Activated naive CD8-positive, alpha-beta T cell treated with anti-CD3 and anti-CD28 coated beads, Interleukin-2, amount 50 U/mL, for 24 hours (primary cell): ENCODE data around the gene LONRF2.
"Not testable (repeated sequence)": the region's sequence is repeated elsewhere in the genome, so short reads cannot be mapped to it uniquely, and the experiment has no call there.

Source experiments
- ATAC-seq: fragments of 150-1000 bp; cut with Tn5 transposase; one replicate; pipeline ENCODE4 v1.10.0; 2021
- DNase-seq: peaks from one replicate; pipeline ENCODE4 v3.0.0; 2021
- H3K27ac Mint-ChIP-seq: one replicate; pipeline ENCODE4 v1.8.0; 2021; ENCODE audit warnings: mild to moderate bottlenecking, mixed read lengths
- H3K27me3 Mint-ChIP-seq: one replicate; pipeline ENCODE4 v1.8.0; 2021; ENCODE audit warnings: mixed read lengths
- H3K36me3 Mint-ChIP-seq: one replicate; pipeline ENCODE4 v1.8.0; 2021; ENCODE audit warnings: low read depth, mixed read lengths
- H3K4me1 Mint-ChIP-seq: one replicate; pipeline ENCODE4 v1.8.0; 2021; ENCODE audit warnings: mixed read lengths
- H3K4me3 Mint-ChIP-seq: one replicate; pipeline ENCODE4 v1.8.0; 2021; ENCODE audit warnings: mild to moderate bottlenecking, moderate library complexity, mixed read lengths
- H3K9me3 Mint-ChIP-seq: one replicate; pipeline ENCODE4 v1.8.0; 2021; ENCODE audit warnings: mixed read lengths

The LONRF2 gene

DNA sequence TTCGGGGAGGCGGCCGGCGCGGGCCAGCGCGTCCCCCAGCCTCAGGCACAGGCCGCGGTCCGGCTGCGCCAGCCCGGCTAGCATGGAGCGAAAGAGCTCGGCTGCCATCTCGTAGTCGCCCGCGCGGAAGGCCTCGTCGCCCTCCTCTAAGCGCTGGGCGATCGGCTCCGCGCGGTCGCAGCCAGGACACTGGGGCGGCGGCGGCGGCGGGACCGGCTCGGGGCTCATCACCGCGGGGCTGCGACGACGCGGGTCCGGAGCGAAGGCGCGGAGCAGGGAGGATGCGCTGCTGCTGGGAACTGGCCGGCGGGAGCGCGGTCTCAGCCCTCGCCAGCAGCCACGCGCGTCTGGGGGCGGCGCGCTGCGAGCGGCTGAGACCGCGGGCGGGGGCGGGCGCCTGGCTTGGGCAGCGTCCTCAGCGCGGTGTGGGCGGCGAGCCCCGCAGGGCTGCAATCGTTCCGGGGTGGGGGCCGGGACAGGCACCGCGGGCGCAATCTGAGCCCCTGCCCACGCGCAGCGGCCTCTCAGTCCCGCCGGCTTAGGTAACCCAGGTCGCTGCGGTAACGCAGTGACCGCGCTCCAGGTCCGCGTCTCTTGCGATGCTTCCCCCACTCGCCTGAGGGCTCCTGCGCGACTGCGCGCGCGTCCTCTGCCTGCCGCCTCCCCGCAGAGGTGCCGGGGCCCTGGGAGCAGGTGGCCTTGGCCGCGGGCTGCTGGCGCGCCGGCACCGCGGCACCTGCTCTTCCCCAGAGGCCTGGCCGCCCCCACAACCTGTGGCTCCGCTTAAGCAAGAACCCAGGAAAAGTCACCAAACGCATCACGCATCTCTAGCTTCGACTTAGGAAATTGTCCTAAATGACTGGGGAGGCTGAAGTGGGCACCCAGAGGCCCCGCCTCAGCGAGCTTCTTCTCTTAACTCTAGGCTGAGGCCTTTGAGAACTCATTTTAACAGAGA, at the start of gene LONRF2:
TSS of gene LONRF2 (minus strand) at position 636 of the 955 bp plus-strand sequence. CDS start at position 228, 408 bp downstream.
- Mint-ChIP-seq H3K27ac (no peak within 1 kb of the TSS), H3K36me3 (peaks cover 9% of the 10 kb centered on the region), H3K27me3 (peaks cover 64% of the 10 kb centered on the region), H3K9me3 (peaks cover 17% of the 10 kb centered on the region), H3K4me3 (peak within 1 kb of the TSS; percentile 29), H3K4me1 (peaks cover 4% of the 10 kb centered on the region)
- DNase-seq: peak; percentile 8
- peak; percentile 24 for ATAC-seq

DNA sequence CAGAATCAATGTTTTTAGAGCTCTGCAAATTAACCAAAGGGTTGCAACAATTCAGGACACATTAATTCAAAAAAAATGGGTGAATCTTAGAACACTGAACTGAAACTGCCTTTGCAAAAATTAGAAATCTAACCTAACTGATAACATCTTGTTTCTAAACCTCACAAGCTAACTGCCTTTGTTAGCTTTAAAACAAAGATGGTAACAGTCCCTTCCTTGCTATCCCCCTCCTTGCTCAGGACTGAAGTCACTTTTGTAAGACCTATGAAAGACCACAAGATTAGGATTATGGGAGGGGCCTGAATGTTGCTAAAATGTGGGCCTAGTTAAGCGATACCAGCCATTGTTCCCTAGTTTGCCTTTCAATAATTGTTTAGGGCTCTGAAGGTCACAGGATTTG, 44.9 kb upstream of the LONRF2 start:
- Mint-ChIP-seq H3K36me3 (peaks cover 12% of the 10 kb centered on the region), H3K9me3 (peaks cover 37% of the 10 kb centered on the region), H3K4me1 (no peaks in the 10 kb centered on the region), H3K27ac (no peak overlapping the region), H3K27me3 (peaks cover 21% of the 10 kb centered on the region), H3K4me3 (no peak overlapping the region)
- ATAC-seq: no peak
- DNase-seq: no peak

DNA sequence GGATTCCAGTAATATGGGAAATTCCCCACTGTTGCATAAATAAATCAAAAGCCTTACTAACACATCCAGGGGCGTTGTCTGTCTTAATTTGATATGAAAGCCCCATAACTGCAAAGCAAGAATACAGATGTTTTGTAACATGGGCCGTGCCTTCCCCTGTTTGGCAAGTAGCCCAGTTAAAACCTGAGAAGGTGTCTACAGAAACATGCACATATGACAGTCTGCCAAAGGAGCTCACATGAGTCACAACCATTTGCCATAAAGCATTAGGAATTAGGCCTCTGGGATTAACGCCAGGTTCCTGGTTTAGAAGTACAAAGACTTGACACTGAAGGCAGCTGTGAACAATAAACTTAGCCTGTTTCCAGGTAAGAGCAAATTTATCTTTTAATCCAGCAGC, 43.1 kb upstream of the LONRF2 start:
- H3K4me1 Mint-ChIP-seq: no peaks in the 10 kb centered on the region
- ATAC-seq (no peak), DNase-seq (no peak)
- no peak overlapping the region for H3K27ac Mint-ChIP-seq
- H3K36me3 Mint-ChIP-seq: peaks cover 9% of the 10 kb centered on the region
- H3K27me3 Mint-ChIP-seq: peaks cover 20% of the 10 kb centered on the region
- peaks cover 27% of the 10 kb centered on the region for H3K9me3 Mint-ChIP-seq
- H3K4me3 Mint-ChIP-seq: no peak overlapping the region

DNA sequence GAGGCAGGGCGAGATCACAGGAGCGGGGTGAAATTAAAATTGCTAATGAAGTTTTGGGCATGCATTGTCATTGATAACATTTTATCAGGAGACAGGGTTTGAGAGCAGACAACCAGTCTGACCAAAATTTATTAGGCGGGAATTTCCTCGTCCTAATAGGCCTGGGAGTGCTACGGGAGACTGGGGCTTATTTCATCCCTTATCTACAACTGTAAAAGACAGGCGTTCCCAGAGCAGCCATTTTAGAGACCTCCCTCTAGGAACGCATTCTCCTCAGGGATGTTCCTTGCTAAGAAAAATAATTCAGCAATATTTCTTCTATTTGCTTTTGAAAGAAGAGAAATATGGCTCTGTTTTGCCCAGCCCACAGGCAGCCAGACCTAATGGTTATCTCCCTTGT, 40.0 kb upstream of the LONRF2 start:
- not testable (repeated sequence) for H3K36me3 Mint-ChIP-seq, ATAC-seq, H3K27me3 Mint-ChIP-seq, H3K27ac Mint-ChIP-seq, H3K4me3 Mint-ChIP-seq, DNase-seq, H3K4me1 Mint-ChIP-seq
- peaks cover 12% of the 10 kb centered on the region for H3K9me3 Mint-ChIP-seq

DNA sequence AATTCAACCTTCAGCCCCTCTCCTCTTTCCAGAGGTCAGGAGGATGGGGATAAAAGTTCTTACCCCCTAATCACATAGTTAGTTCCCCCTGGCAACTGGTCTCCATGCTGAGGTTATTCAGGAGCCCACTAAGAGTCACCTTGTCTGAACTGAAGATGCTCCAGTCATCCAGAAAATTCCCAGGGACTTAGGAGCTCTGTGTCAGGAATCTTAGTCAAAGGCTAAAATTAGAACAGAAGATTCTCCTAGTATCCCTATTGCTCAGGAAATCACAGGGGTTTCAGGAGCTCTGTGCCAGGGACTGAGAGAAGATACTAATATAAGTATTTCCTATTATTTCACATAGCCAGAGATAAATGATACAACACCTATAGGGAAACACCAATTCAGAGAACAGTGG, 37.3 kb upstream of the LONRF2 start:
- H3K36me3 Mint-ChIP-seq: no peaks in the 10 kb centered on the region
- ATAC-seq (no peak), DNase-seq (no peak)
- peaks cover 12% of the 10 kb centered on the region for H3K9me3 Mint-ChIP-seq
- peaks cover 9% of the 10 kb centered on the region for H3K27me3 Mint-ChIP-seq
- no peak overlapping the region for H3K4me3 Mint-ChIP-seq
- H3K4me1 Mint-ChIP-seq: no peaks in the 10 kb centered on the region
- H3K27ac Mint-ChIP-seq: no peak overlapping the region

DNA sequence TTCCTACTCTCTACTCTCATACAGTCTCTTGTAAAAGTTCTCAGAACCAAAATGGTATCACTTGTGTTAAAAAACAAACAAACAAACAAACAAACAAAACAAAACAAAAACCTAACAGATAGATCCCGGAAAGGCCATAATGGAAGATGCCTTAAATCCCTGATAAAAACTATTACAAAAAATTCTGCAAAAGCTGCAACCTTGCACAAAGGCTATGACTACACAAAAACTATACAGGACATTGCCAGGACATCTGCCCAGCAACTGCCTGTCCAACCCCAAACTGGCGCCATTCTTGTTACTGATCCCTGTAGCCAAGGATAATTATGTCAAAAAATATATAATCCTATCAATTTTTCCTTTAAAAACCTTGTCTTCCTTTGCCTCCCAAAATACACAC, 36.3 kb upstream of the LONRF2 start:
- Mint-ChIP-seq H3K4me1 (no peaks in the 10 kb centered on the region), H3K4me3 (no peak overlapping the region), H3K9me3 (peaks cover 12% of the 10 kb centered on the region), H3K27me3 (peaks cover 12% of the 10 kb centered on the region), H3K36me3 (no peaks in the 10 kb centered on the region), H3K27ac (no peak overlapping the region)
- DNase-seq (no peak), ATAC-seq (no peak)

DNA sequence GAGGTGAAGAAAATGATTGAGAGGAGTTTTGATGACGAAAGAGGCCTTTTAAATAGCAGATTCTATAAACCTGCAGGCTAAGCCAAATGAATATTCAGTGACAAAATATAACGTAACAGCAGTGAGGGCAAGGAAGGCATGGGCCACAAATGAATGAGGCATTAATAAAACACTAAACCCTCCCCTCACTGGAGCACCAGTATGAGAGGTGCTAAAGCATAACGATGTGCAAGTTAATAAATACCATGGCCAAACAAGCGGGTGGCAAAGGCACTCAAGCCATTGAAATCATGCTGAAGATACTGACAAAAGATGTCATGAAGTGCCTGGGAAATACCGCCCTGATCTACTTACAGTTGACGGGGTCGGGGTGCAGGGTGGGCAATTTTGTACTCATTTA, 30.2 kb upstream of the LONRF2 start:
- H3K27ac Mint-ChIP-seq: no peak overlapping the region
- no peak overlapping the region for H3K4me3 Mint-ChIP-seq
- no peaks in the 10 kb centered on the region for H3K4me1 Mint-ChIP-seq
- no peak for DNase-seq
- peaks cover 23% of the 10 kb centered on the region for H3K27me3 Mint-ChIP-seq
- no peaks in the 10 kb centered on the region for H3K36me3 Mint-ChIP-seq
- no peaks in the 10 kb centered on the region for H3K9me3 Mint-ChIP-seq
- no peak for ATAC-seq

DNA sequence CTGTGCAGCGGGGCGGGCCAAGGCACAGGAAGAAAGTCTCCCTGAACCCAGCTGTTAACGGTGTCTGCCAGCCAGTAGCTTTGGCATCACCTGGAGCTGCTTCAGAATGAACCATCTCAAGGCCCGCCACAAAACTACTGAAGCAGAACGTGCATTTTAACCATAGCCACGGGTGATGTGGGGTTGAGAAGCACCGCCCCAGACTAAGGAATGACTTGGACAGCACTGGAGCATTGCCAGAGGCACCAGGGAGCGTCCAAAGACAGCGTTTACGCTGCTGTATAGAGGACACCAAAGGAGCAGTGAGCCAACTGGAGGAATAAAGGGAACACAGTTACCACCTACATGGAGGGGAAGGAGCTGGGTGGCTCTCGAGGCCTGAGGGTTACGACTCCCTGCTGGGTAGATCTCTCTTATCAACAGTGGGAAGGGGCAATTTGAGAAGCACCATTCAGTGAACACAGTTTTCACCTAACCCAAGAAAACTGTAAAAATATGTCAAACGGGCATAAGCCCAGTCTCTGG, 28.4 kb upstream of the LONRF2 start:
- Mint-ChIP-seq H3K4me3 (no peak overlapping the region), H3K36me3 (no peaks in the 10 kb centered on the region), H3K4me1 (no peaks in the 10 kb centered on the region), H3K27ac (no peak overlapping the region), H3K9me3 (no peaks in the 10 kb centered on the region), H3K27me3 (peaks cover 19% of the 10 kb centered on the region)
- DNase-seq (no peak), ATAC-seq (no peak)

DNA sequence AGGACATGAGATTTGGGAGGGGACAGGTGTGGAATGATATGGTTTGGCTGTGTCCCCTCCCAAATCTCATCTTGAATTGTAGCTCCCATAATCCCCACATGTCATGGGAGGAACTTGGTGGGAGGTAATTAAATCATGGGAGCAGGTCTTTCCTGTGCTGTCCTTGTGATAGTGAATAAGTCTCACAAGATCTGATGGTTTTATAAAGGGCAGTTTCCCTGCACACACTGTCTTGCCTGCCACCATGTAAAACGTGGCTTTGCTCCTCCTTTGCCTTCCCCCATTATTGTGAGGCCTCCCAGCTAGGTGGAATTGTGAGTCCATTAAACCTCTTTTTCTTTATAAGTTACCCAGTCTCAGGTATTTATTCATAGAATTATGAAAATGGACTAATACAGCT, 22.8 kb upstream of the LONRF2 start:
- H3K4me3 Mint-ChIP-seq, DNase-seq, H3K36me3 Mint-ChIP-seq, H3K27ac Mint-ChIP-seq, H3K4me1 Mint-ChIP-seq, H3K9me3 Mint-ChIP-seq, ATAC-seq: not testable (repeated sequence)
- H3K27me3 Mint-ChIP-seq: peaks cover 15% of the 10 kb centered on the region

DNA sequence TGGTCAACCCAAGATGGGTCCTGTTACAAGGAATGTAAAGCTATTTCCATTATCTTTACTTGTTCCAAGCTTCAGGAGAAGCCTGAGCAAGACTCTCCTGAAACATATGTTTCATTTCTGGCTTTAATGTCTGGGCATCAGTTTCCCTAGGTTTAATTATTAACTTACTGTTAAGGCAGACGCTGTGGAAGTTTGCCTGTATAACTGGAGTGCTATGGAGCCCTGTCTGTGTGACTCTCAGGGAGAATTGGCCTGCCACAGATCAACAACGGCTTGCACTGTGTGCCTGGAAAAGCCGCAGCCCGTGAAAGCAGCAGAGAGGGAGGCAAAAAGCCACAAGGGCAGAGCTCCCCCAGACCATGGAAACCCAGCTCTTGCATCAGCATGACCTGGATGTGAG, 22.1 kb upstream of the LONRF2 start:
- no peaks in the 10 kb centered on the region for H3K9me3 Mint-ChIP-seq
- peaks cover 15% of the 10 kb centered on the region for H3K27me3 Mint-ChIP-seq
- H3K4me1 Mint-ChIP-seq: no peaks in the 10 kb centered on the region
- no peak overlapping the region for H3K4me3 Mint-ChIP-seq
- H3K27ac Mint-ChIP-seq: no peak overlapping the region
- no peaks in the 10 kb centered on the region for H3K36me3 Mint-ChIP-seq
- no peak for ATAC-seq
- no peak for DNase-seq

DNA sequence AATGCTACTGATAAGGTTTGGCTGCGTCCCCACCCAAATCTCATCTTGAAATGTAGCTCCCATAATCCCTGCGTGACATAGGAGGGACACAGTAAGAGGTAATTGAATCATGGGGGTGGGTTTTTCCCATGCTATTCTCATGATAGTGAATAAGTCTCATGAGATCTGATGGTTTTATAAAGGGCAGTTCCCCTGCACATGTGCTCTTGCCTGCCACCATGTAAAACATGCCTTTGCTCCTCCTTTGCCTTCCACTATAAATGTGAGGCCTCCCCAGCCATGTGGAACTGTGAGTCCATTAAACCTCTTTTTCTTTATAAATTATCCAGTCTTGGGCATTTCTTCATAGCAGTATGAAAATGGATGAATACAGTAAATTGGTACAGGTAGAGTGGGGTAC, 20.2 kb upstream of the LONRF2 start:
- ATAC-seq, H3K4me1 Mint-ChIP-seq, H3K27ac Mint-ChIP-seq, H3K4me3 Mint-ChIP-seq, DNase-seq, H3K36me3 Mint-ChIP-seq, H3K9me3 Mint-ChIP-seq: not testable (repeated sequence)
- peaks cover 16% of the 10 kb centered on the region for H3K27me3 Mint-ChIP-seq

DNA sequence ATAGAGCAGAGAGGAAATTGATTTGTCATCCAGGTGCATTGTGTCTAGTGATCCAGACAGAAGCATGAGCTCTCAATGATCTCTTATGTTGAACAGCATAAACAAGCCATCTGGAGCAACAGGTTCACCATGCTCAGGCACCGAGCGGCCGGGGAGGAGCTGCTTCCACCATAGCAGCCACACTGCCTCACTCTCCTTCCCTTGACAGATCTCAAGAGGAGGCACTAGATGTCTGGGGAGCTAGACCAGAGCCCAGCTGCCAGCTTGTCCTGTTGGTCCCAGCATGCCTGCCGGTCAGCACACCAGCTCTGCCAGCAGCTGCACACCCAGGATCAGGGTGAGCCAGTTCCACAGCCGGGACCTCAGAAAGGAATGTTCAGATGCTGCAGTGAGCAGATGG, 17.5 kb upstream of the LONRF2 start:
- Mint-ChIP-seq H3K27ac (no peak overlapping the region), H3K9me3 (no peaks in the 10 kb centered on the region), H3K27me3 (peaks cover 14% of the 10 kb centered on the region), H3K36me3 (no peaks in the 10 kb centered on the region), H3K4me3 (no peak overlapping the region), H3K4me1 (no peaks in the 10 kb centered on the region)
- DNase-seq (no peak), ATAC-seq (no peak)

DNA sequence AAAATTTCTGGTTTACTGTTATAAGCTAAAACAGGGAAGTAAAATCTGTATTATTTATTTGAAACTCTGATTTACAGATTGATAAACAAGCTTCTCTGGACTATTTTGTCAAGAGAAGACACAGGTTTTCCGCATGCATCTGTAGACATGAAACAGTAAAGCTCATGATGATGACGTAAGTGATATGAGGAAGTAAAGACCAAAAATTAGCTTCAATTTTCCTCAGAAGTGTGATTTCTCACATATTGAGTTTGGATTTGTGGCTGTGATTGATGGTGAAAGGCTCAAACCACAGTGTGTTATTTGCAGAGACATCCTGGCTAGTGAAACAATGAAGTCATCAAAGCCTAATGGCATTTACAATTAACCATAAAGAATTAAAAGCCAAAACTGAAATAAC, 12.6 kb upstream of the LONRF2 start:
- DNase-seq (no peak), ATAC-seq (no peak)
- Mint-ChIP-seq H3K36me3 (no peaks in the 10 kb centered on the region), H3K4me1 (no peaks in the 10 kb centered on the region), H3K4me3 (no peak overlapping the region), H3K27ac (no peak overlapping the region), H3K27me3 (peaks cover 14% of the 10 kb centered on the region), H3K9me3 (no peaks in the 10 kb centered on the region)

DNA sequence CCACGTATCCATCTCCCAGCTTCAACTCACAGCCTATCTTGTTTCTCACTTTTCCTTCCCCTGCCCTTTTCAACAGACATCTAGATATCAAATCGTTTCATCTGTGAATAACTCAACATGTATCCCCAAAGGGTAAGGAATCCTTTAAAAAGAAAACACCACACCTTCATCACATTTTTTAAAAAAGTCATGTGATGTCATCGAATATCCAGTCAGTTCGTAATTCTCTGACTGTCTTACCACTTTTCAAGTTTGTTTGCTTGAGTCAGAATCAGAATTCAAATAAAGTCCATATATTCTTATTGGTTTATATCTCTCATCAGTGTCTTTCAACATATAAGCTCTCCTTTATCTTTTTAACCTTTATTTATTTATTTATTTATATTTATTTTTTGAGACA, 5.4 kb upstream of the LONRF2 start:
- no peak for DNase-seq
- Mint-ChIP-seq H3K27ac (no peak overlapping the region), H3K4me3 (no peak overlapping the region), H3K9me3 (no peaks in the 10 kb centered on the region), H3K36me3 (no peaks in the 10 kb centered on the region), H3K4me1 (no peaks in the 10 kb centered on the region), H3K27me3 (peaks cover 33% of the 10 kb centered on the region)
- ATAC-seq: no peak

DNA sequence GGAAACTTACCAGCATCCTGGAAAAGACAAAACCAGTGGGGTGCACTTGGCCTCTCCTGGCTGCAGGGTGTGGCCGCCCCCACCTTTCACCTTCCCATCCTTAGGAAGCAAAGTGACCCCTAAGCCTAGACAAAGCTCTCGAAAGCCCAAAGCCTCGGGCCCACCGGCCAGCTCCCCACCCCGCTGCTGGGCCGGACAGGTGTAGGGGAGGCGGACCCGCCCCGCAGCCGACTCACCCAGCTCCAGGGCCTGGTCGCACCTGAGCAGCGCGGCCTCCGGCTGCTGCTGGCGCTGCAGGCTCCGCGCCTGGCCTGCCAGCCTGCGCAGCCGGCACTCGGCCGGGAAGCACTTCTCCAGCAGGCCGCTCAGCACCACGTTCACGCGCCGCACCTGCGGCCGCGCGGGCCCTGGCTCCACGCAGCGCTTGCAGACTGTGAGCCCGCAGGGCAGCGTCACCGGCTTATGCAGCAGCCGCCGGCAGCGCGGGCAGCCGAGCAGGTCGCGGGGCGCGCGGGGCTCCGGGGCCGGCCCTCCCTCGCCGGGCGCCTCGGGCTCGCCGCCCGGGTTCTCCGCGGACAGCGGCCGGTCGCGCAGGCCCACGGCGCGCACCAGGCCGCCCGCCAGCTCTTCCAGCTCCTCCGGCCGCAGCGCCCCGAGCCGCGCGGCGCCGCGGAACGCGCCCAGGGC, 979 bp downstream of the LONRF2 start:
- Mint-ChIP-seq H3K36me3 (peaks cover 9% of the 10 kb centered on the region), H3K4me1 (peaks cover 4% of the 10 kb centered on the region), H3K4me3 (no peak overlapping the region), H3K27ac (no peak overlapping the region), H3K27me3 (peaks cover 66% of the 10 kb centered on the region), H3K9me3 (peaks cover 25% of the 10 kb centered on the region)
- peak; percentile 10 for ATAC-seq
- no peak for DNase-seq
